Uterus (tissue), 2 donors: ENCODE results near the gene KCNQ5.

Experiments used
- POLR2A ChIP-seq, 2 donors: fragments of 450-650 bp; IDR thresholded peaks; one replicate each; pipeline ENCODE4 v1.6.1; 2016; ENCODE audit warnings: antibody characterized with exemption in 2 of 2, mild to moderate bottlenecking in 1 of 2, moderate library complexity in 1 of 2
- TF ChIP-seq, protein P1 (sequence below), 4 experiments: fragments of 200-600 bp in 2 of 4; fragments of 450-650 bp in 2 of 4; sonication (generic) in 2 of 4; IDR thresholded peaks; one replicate each; pipeline ENCODE4 v1.5.1; 2016 to 2019; ENCODE audit warnings: antibody characterized with exemption in 4 of 4, mild to moderate bottlenecking in 2 of 4, moderate library complexity in 1 of 4

DNA sequence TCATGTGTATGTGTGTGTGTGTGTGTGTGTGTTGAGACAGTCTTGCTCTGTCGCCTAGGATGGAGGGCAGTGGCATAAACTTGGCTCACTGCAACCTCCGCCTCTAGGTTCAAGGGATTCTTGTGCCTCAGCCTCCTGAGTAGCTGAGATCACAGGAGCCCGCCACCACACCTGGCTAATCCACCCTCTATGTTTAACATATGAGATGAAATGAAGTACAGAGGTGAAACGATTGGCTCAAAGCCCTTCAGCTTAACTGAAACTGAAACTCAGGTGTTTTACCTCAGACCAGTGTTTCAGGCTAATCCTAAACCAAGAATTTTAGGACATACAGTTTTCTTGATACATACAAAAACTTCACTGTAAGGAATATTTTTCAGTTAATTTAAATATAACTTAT, 167.3 kb downstream of the KCNQ5 start:
- TF ChIP-seq, protein P1, sequence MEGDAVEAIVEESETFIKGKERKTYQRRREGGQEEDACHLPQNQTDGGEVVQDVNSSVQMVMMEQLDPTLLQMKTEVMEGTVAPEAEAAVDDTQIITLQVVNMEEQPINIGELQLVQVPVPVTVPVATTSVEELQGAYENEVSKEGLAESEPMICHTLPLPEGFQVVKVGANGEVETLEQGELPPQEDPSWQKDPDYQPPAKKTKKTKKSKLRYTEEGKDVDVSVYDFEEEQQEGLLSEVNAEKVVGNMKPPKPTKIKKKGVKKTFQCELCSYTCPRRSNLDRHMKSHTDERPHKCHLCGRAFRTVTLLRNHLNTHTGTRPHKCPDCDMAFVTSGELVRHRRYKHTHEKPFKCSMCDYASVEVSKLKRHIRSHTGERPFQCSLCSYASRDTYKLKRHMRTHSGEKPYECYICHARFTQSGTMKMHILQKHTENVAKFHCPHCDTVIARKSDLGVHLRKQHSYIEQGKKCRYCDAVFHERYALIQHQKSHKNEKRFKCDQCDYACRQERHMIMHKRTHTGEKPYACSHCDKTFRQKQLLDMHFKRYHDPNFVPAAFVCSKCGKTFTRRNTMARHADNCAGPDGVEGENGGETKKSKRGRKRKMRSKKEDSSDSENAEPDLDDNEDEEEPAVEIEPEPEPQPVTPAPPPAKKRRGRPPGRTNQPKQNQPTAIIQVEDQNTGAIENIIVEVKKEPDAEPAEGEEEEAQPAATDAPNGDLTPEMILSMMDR (IDR thresholded peaks at IDR 0.05) = no peak
- no peak for TF ChIP-seq POLR2A (IDR thresholded peaks at IDR 0.05)
